GM12892 (cell line): ENCODE measurements around the gene ZMIZ1.
A peak's percentile ranks its signal among the peaks of the same experiment; 100 is the strongest.
"Not testable (repeated sequence)": the region's sequence is repeated elsewhere in the genome, so short reads cannot be mapped to it uniquely, and the experiment has no call there.

ENCODE experiments used
- DNase-seq: peaks from one replicate; pipeline ENCODE4 v3.0.0; 2011; ENCODE audit not compliant: insufficient read length
- FAIRE-seq: peaks from 2 replicates; lab custom pipeline; 2011; peaks lifted over from hg19 to GRCh38; lab: Jason Lieb, UNC
- POLR2A ChIP-seq: IDR thresholded peaks from 2 replicates; pipeline ENCODE4 v1.6.1; 2011; ENCODE audit warnings: low read depth, low read length, control low read depth
- POLR2AphosphoS5 ChIP-seq: IDR thresholded peaks from 2 replicates; pipeline ENCODE4 v1.6.1; 2011; ENCODE audit warnings: low read depth, low read length, control low read depth
- TAF1 ChIP-seq: IDR thresholded peaks from 2 replicates; pipeline ENCODE4 v1.6.1; 2011; ENCODE audit warnings: low read depth, mild to moderate bottlenecking, control low read depth, low read length, borderline replicate concordance

ZMIZ1 gene

GRCh38 chr10:79269969-79270368 is 201.2 kb downstream of the ZMIZ1 start:
- no peak for TF ChIP-seq POLR2AphosphoS5
- no peak for TF ChIP-seq POLR2A
- TF ChIP-seq TAF1: no peak
- no peak for DNase-seq
- no peak for FAIRE-seq

- TF ChIP-seq POLR2A: no peak
- FAIRE-seq: peak; percentile 36
- no peak for DNase-seq
Measured at GRCh38 chr10:79270466-79271246, 201.9 kb downstream of the ZMIZ1 start.

- DNase-seq (no peak), FAIRE-seq (no peak)
- TF ChIP-seq TAF1 (no peak), POLR2A (no peak), POLR2AphosphoS5 (no peak)
Measured at GRCh38 chr10:79272353-79272752, 203.6 kb downstream of the ZMIZ1 start.

- FAIRE-seq (no peak), DNase-seq (no peak)
- no peak for TF ChIP-seq TAF1
Measured at GRCh38 chr10:79273604-79274003, 204.8 kb downstream of the ZMIZ1 start.

- TF ChIP-seq POLR2AphosphoS5 (0 out of 2 replicates have a peak, but pooled peaks have one; percentile 20), POLR2A (no peak), TAF1 (no peak)
- FAIRE-seq (no peak), DNase-seq (no peak)
Measured at GRCh38 chr10:79274279-79275104, 205.7 kb downstream of the ZMIZ1 start.

GRCh38 chr10:79275105-79275430 is 206.3 kb downstream of the ZMIZ1 start:
- FAIRE-seq (no peak), DNase-seq (no peak)
- no peak for TF ChIP-seq POLR2AphosphoS5
- TF ChIP-seq TAF1: no peak
- no peak for TF ChIP-seq POLR2A

- no peak for TF ChIP-seq POLR2AphosphoS5
- TF ChIP-seq POLR2A: no peak
- no peak for TF ChIP-seq TAF1
- FAIRE-seq (no peak), DNase-seq (no peak)
Measured at GRCh38 chr10:79275431-79275851, 206.7 kb downstream of the ZMIZ1 start.

GRCh38 chr10:79277579-79278269 is 209.0 kb downstream of the ZMIZ1 start:
- FAIRE-seq (no peak), DNase-seq (no peak)

GRCh38 chr10:79279047-79279446 is 210.3 kb downstream of the ZMIZ1 start:
- not testable (repeated sequence) for FAIRE-seq

More at GRCh38 chr10:79277579-79278269, 209.0 kb downstream of the ZMIZ1 start:
- TF ChIP-seq TAF1 (no peak), POLR2AphosphoS5 (no peak), POLR2A (no peak)

GRCh38 chr10:79280956-79281355 is 212.2 kb downstream of the ZMIZ1 start:
- no peak for FAIRE-seq
- TF ChIP-seq POLR2A (no peak), TAF1 (no peak), POLR2AphosphoS5 (no peak)
- no peak for DNase-seq

More at GRCh38 chr10:79279047-79279446, 210.3 kb downstream of the ZMIZ1 start:
- not testable (repeated sequence) for DNase-seq

GRCh38 chr10:79282388-79282787 is 213.6 kb downstream of the ZMIZ1 start:
- no peak for FAIRE-seq
- no peak for TF ChIP-seq TAF1
- no peak for TF ChIP-seq POLR2A
- no peak for TF ChIP-seq POLR2AphosphoS5
- DNase-seq: no peak
